Fibroblast of villous mesenchyme (primary cell): Measurements from ENCODE around the gene RPL18A. TPM values are rescaled to one million over a fixed set of nuclear protein-coding genes. Genes with fewer than 3 reads are reported as not detected.
A peak's percentile ranks its signal among the peaks of the same experiment; 100 is the strongest.

Experiments used
- DNase-seq: peaks from one replicate; pipeline ENCODE4 v3.0.0-alpha.2; 2010; ENCODE audit warnings: low read depth
- H3K4me3 ChIP-seq: 2 replicates; pipeline ENCODE4 v1.5.1; 2011; ENCODE audit warnings: low read depth, mild to moderate bottlenecking, low read length
- CTCF ChIP-seq: IDR thresholded peaks from 2 replicates; pipeline ENCODE4 v1.5.1; 2012; ENCODE audit warnings: low read depth, mild to moderate bottlenecking, low read length; ENCODE audit not compliant: insufficient read depth
- total RNA-seq: library from RNA; depleted of rRNA; stranded (reverse); fragments of >200 nt; gene quantifications from 2 replicates; pipeline ENCODE4 v1.2.3, GENCODE V29; 2012

Gene RPL18A
- total RNA-seq, 1 donor = 686 TPM

GRCh38 chr19:17834350-17835181 is 25.1 kb upstream of the RPL18A start:
- no peak for DNase-seq
- TF ChIP-seq CTCF = peak; percentile 4
- H3K4me3 ChIP-seq = no peak overlapping the region

DNA sequence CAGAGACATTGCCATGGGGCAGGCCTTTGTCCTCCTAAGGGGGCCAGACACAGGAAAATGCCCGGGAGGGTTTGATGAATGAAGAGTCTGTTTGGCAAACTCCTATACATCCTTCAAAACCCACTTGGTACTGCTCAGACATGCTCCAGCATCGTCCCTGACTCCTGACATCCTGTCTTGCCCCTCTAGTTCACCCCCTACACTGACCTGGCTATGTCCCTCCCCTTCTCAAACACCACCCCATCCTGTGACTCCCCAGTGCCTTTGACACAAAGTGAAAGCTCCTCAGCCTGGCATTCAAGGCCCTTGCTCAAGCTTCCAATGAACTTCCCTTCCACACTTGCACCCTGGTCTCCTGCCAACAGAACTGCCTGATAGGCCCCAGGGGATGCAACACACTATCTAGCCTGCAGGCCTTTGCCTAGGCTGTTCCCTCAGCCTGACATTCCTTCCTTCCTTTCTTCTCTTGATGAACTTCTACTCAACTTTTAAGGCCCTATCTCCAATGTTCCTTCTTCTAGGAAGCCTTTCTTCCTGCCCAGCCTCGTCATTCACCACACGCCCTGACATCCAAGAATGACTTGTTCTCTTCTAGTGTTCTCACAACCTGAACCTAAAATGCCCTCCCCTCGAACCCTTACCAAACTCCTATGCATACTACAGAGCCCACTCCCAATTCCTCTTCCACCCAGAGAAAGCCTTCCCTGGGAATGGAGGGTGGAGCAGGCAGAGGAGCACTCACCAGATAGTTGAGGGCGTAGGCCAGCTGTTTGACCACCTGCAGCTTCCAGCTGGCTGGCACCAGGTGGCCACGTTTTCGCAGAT is 24.3 kb upstream of the RPL18A start:
- H3K4me3 ChIP-seq = no peak overlapping the region
- TF ChIP-seq CTCF = no peak
- DNase-seq = no peak

DNA sequence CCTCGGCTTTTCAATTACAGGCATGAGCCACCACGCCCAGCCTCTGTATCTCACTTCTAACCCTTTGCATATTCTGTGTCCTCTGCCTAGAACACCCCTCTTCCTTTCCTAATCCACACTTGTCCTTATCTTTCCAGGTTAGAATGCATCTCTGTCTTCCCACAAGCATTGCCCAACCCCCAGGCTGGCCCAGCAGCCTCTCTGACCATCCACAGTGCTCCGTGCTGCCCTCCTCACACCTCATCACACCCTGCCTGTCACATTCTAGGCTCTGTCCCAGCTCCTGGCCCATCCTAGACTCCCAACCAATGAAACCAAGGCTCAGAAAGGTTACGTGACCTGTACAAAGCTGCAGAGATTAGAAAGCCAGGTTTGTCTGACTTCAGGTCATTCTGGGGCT is 23.2 kb upstream of the RPL18A start:
- TF ChIP-seq CTCF = no peak
- H3K4me3 ChIP-seq = no peak overlapping the region
- DNase-seq = no peak

GRCh38 chr19:17837972-17838371 is 21.7 kb upstream of the RPL18A start:
- no peak for DNase-seq
- H3K4me3 ChIP-seq = no peak overlapping the region
- no peak for TF ChIP-seq CTCF

- H3K4me3 ChIP-seq = no peak overlapping the region
- DNase-seq = no peak
- no peak for TF ChIP-seq CTCF
Measured at GRCh38 chr19:17840019-17840418, 19.7 kb upstream of the RPL18A start.

GRCh38 chr19:17841371-17841809 is 18.3 kb upstream of the RPL18A start:
- H3K4me3 ChIP-seq = peak overlapping the region; percentile 33
- DNase-seq = peak; percentile 49
- TF ChIP-seq CTCF = no peak
